Mesodermal cell (in vitro differentiated cells): ENCODE data around the gene MAGI2.
"Not testable (repeated sequence)": the region's sequence is repeated elsewhere in the genome, so short reads cannot be mapped to it uniquely, and the experiment has no call there.

Experiments
- H3K27ac ChIP-seq: 2 replicates; pipeline ENCODE4 v1.7.0; 2013; ENCODE audit warnings: mild to moderate bottlenecking, low read depth, low read length, moderate library complexity; ENCODE audit not compliant: severe bottlenecking
- H3K36me3 ChIP-seq: 2 replicates; pipeline ENCODE4 v1.7.1; 2013; ENCODE audit warnings: mild to moderate bottlenecking, low read length, moderate library complexity; ENCODE audit not compliant: control insufficient read depth, insufficient read depth
- H3K4me1 ChIP-seq: one replicate; pipeline ENCODE4 v1.7.1; 2013; ENCODE audit warnings: mild to moderate bottlenecking, low read length; ENCODE audit not compliant: insufficient read depth, control insufficient read depth, poor library complexity, severe bottlenecking
- H3K4me3 ChIP-seq: 2 replicates; pipeline ENCODE4 v1.7.0; 2013; ENCODE audit warnings: low read length, control low read depth, mild to moderate bottlenecking; ENCODE audit not compliant: insufficient read depth, poor library complexity, severe bottlenecking; ENCODE audit errors: extremely low read depth
- H3K9me3 ChIP-seq: 2 replicates; pipeline ENCODE4 v1.7.1; 2013; ENCODE audit warnings: mild to moderate bottlenecking, low read length, moderate library complexity; ENCODE audit not compliant: control insufficient read depth
- WGBS, 2 experiments: methylation state at CpG; one replicate each; pipeline ENCODE4 v1.1.5; 2013; ENCODE audit warnings: missing lambda C conversion rate in 2 of 2; ENCODE audit not compliant: insufficient coverage in 2 of 2; 5-methylcytosine and 5-hydroxymethylcytosine counted together

Gene MAGI2

DNA sequence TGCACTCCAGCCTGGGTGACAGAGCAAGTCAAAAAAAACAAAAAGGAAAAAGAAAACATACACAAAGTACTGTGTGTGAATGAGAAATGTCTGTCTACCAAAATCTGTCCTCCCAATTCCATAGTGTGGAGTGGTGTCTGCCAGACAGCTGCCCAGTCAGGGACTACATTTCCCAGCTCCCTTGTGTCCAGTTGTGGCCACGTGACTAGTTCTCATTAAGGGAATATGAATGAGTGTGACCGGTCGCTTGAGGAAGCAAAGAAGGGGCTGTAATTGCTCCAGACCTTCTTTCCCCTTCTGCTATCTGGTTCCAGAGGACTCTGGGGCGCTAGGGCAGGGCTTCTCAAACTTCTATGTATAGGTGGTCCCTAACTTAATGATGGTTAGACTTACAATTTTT, 1450.8 kb downstream of the MAGI2 start:
- Histone ChIP-seq H3K4me1 (no peaks in the 10 kb centered on the region), H3K36me3 (no peaks in the 10 kb centered on the region), H3K9me3 (no peaks in the 10 kb centered on the region), H3K27ac (no peak overlapping the region), H3K4me3 (no peak overlapping the region)
- WGBS, 2 experiments = 80% methylated on average over 1 of the region's 4 CpGs; no CpG with 5 or more reads in 1 of the 2 experiments

DNA sequence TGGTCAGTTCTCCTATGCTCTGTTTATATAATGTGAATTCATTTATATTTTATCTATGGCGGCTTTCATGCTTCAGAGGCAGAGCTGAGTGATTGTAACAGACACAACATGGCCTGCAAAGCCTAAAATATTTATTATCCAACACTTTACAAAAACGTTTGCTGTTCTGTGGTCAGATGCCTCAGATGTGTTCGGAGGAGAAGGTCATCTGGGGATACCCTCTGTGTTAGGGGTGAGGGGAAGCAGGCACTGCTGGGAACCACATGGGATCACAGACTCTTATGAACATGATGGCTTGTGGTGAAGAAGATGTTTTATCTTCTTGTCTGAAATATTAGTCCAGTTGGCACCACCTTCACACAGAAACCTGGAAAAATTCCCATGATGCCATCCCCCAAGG, 1451.4 kb downstream of the MAGI2 start:
- Histone ChIP-seq H3K4me1 (no peaks in the 10 kb centered on the region), H3K36me3 (no peaks in the 10 kb centered on the region), H3K4me3 (no peak overlapping the region), H3K27ac (no peak overlapping the region), H3K9me3 (no peaks in the 10 kb centered on the region)
- WGBS, 2 experiments = 100% methylated on average over 1 to 2 of the region's 3 CpGs

DNA sequence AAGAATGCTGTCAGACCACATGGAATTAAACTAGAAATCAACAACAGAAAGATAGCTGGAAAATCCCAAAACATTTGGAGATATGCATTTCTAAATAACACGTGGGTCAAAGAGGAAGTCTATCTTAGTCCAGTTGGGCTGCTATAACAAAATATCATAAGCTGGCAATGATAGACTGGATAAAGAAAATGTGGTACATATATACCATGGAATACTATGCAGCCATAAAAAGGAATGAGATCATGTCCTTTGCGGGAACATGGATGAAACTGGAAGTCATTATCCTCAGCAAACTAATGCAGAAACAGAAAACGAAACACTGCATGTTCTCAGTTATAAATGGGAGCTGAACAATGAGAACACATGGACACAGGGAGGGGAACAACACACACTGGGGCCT, 1454.3 kb downstream of the MAGI2 start:
- 44 to 100% methylated on average over 1 to 2 of the region's 3 CpGs for WGBS, 2 experiments
- H3K36me3 ChIP-seq, H3K4me1 ChIP-seq: not testable (repeated sequence)

DNA sequence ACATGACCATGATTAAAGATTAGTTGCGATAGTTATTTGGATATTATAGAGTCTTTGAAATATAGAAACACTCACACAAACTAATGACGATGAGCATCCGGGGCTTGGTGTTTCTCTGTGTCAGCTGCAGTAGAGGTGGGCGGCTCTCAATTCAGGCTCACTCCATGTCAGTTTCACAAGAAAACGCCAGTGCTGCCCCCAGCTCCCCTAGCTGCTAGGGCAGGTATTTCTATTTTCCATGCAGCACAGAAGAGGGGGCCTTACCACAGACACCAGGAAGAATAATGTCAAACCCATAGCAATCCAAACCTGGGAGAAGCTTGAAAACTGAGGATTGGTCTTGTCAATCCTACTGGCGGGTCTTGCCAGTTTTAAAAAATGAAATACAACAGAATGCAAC, 1457.8 kb downstream of the MAGI2 start:
- WGBS, 2 experiments = 56 to 60% methylated on average over 2 to 4 of the region's 6 CpGs
- no peaks in the 10 kb centered on the region for H3K36me3 ChIP-seq
- no peaks in the 10 kb centered on the region for H3K4me1 ChIP-seq
- no peak overlapping the region for H3K27ac ChIP-seq
- no peak overlapping the region for H3K4me3 ChIP-seq
- H3K9me3 ChIP-seq = no peaks in the 10 kb centered on the region

More for the DNA sequence above, 1454.3 kb downstream of the MAGI2 start:
- H3K9me3 ChIP-seq, H3K27ac ChIP-seq, H3K4me3 ChIP-seq: not testable (repeated sequence)

DNA sequence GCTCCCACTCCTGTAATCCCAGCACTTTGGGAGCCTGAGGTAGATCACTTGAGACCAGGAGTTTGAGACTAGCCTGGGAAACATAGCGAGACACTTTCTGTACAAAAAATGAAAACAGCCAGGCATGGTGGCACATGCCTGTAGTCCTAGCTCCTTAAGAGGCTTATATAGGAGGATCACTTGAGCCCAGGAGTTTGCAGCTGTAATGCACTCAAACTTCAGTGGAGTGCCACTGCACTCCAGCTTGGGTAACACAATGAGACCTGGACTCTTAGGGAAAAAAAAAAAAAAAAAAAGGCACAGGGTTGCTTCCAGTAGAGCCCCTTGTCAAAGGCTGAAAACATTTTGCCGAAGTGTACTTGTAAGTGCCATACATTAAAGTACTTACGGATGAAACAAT, 1459.6 kb downstream of the MAGI2 start:
- Histone ChIP-seq H3K27ac (no peak overlapping the region), H3K4me1 (no peaks in the 10 kb centered on the region), H3K9me3 (no peaks in the 10 kb centered on the region), H3K4me3 (no peak overlapping the region), H3K36me3 (no peaks in the 10 kb centered on the region)
- 75 to 100% methylated on average over 1 to 3 of the region's 3 CpGs for WGBS, 2 experiments

DNA sequence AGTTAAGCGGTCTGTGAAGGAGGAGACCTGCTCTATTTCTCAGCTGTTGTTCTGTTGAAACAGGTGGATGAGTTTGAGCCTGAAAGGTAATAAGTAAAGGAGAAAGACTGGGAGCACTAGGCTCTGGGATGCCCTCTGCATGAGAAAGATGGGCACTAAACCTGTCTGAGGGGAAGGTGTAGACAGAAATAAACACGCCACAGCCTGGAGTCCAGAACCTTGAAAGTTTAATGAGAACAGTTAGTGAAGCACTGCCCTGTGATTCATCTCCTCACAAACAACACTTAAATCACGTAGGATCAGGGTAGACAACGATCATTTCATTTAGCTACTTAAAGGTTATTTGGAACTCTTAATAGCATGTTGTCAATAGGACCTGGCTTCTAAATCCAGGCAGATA, 1461.8 kb downstream of the MAGI2 start:
- H3K4me1 ChIP-seq = no peaks in the 10 kb centered on the region
- 96 to 100% methylated on average over 2 to 3 of the region's 4 CpGs for WGBS, 2 experiments
- H3K27ac ChIP-seq = no peak overlapping the region
- H3K36me3 ChIP-seq = no peaks in the 10 kb centered on the region
- H3K9me3 ChIP-seq = no peaks in the 10 kb centered on the region
- no peak overlapping the region for H3K4me3 ChIP-seq

DNA sequence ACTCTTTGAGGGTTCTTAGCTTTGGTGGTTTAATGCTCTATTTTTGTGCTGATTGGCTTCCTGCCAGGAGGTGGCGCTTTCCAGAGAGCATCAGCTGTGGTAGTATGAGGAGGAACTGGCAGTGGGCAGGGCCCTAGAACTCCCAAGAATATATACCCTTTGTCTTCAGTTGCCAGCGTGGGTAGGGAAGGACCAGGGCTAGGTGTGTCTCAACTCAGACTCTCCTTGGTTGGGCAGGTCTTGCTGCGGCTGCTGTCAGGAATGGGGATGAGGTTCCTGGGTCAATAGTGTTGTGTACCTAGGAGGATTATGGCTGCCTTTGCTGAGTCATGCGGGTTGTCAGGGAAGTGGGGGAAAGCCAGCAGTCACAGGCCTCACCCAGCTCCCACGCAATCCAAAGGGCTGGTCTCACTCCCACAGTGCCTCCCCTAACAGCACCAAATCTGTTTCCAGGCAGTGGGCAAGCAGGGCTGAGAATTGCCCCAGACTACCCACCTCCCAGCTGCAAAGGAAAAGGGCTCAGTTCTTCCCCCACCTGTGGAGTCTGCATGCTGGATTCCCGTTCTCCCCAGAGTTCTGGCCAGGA, 1463.4 kb downstream of the MAGI2 start:
- no peaks in the 10 kb centered on the region for H3K9me3 ChIP-seq

DNA sequence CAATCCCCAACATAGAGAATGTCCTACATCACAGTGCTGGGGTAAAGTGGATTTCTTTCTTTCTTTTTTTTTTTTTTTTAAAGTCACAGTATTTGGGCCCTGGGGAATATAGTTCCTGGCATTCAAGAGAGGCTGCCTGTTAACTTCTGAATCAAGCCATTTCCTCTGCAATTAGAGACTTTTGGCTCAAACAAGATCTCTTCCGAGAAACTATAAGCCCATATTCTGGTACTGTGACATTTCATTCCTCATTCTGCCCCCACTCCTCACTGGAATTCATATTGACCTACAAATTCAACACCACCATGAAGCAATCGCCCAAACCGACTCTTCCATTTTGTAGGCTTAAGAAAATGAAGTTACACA, 1467.5 kb downstream of the MAGI2 start:
- no peaks in the 10 kb centered on the region for H3K4me1 ChIP-seq

More for the DNA sequence above, 1463.4 kb downstream of the MAGI2 start:
- Histone ChIP-seq H3K4me1 (no peaks in the 10 kb centered on the region), H3K4me3 (no peak overlapping the region), H3K36me3 (no peaks in the 10 kb centered on the region), H3K27ac (no peak overlapping the region)
- 89 to 91% methylated on average over 3 to 5 of the region's 6 CpGs for WGBS, 2 experiments

DNA sequence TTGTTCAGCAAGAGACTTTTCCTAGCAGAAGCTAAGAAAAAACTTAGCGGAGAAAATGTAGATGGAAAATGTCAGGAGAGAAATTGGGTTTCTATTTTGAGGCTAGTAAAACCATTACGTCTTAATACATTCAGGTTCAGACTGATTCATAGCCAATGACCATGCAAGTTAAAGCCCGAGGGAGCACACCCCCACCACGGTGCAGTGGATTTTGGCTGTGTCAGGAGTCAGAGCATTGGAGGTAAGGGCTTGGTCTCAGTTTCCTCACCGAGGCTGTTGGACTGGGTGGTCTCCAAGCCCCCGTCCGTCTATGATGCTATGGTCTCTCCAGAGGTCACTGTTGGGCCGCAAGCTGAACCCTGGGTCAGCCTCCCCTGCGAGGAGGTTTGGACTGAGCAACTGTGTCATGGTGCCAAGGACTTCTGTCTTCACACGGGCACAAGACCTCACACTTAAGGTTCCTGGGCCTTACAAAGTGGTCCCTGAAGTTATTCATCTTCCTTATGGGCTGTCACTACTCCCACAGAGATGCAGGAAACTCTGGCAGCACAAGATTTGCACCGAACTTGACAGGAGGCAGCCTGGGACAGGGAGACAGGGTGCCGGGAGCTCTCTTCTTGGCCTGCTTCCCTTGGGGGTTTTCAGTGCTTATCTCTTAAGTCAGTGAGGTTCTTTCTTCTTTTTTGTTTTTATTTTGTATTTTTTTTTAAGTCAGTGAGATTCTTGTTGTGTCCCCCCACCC, 1468.1 kb downstream of the MAGI2 start:
- no peaks in the 10 kb centered on the region for H3K9me3 ChIP-seq
- no peak overlapping the region for H3K27ac ChIP-seq
- WGBS, 2 experiments = 94 to 97% methylated on average over 9 to 12 of the region's 12 CpGs
- H3K36me3 ChIP-seq = no peaks in the 10 kb centered on the region
- H3K4me1 ChIP-seq = no peaks in the 10 kb centered on the region
- H3K4me3 ChIP-seq = no peak overlapping the region

More for the DNA sequence above, 1467.5 kb downstream of the MAGI2 start:
- WGBS, 2 experiments = 84 to 90% methylated on average over 1 to 2 of the region's 3 CpGs
- H3K4me3 ChIP-seq = no peak overlapping the region
- H3K27ac ChIP-seq = no peak overlapping the region
- no peaks in the 10 kb centered on the region for H3K36me3 ChIP-seq
- H3K9me3 ChIP-seq = no peaks in the 10 kb centered on the region

DNA sequence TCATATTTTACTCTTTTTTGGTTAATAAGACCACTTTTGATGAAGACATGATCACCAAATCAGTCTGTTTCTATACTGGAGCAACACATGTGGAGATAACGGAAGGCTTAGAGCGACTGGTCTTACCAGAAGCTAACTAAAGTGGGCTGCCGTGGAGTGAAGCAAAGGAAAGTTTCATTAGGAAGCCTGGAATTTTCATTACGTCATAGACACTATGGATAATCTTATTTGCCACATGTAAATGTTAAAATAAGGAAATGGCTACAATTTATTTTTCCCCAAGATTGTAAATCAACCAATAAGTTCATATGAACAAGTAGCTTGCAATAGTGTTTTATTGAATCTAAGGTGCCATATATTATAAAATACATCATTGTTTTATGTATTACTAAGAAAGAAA, 1469.5 kb downstream of the MAGI2 start:
- H3K9me3 ChIP-seq = no peaks in the 10 kb centered on the region
- H3K27ac ChIP-seq = no peak overlapping the region
- no peaks in the 10 kb centered on the region for H3K36me3 ChIP-seq
- 100% methylated on average over 2 of the region's 4 CpGs; no CpG with 5 or more reads in 1 of the 2 experiments for WGBS, 2 experiments
- no peaks in the 10 kb centered on the region for H3K4me1 ChIP-seq
- no peak overlapping the region for H3K4me3 ChIP-seq

DNA sequence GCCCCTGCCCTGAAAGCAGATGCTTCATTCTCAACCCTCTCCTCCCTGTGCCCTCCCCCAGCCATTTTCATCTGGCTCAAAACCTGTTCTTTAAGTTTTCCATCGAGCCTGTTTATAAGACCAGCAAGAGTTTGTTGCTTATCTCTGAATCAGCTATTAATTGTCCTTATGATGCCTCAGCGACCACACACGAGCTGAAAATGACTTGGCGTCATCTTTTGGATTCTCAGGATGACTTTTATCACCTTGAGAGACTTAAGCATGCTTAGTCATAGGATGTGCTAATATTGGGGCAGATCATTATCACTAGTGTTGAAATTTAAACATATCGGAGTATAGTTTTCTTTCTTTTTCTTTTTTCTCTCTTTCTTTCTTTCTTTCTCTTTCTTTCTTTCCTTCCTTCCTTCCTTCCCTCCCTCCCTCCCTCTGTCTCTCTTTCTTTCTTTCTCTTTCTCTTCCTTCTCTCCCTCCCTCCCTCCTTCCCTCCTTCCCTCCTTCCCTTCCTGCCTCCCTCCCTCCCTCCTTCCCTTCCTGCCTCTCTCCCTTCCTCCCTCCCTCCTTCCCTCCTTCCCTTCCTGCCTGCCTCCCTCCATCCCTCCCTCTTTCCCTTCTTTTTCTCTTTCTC, 1470.4 kb downstream of the MAGI2 start:
- WGBS, 2 experiments = 95 to 97% methylated on average over 3 to 4 of the region's 5 CpGs
- no peak overlapping the region for H3K27ac ChIP-seq
- H3K9me3 ChIP-seq = no peaks in the 10 kb centered on the region
- no peaks in the 10 kb centered on the region for H3K36me3 ChIP-seq
- no peaks in the 10 kb centered on the region for H3K4me1 ChIP-seq
- H3K4me3 ChIP-seq = no peak overlapping the region
